Activated CD8-positive, alpha-beta T cell treated with anti-CD3 and anti-CD28 coated beads for 36 hours (primary cell): ENCODE results near the gene ANTXR1. TPM values are rescaled to one million over a fixed set of nuclear protein-coding genes. Genes with fewer than 3 reads are reported as not detected.

ENCODE experiments used
- ATAC-seq: fragments of 200-7000 bp; cut with Tn5 transposase; one replicate; pipeline ENCODE4 v1.10.0; 2021; ENCODE audit warnings: mild to moderate bottlenecking, moderate library complexity
- CTCF ChIA-PET: fragments of 350-600 bp; sonication (Branson Sonifier 250); formaldehyde crosslinking; loops from one replicate; lab custom pipeline; 2021; ENCODE audit warnings: antibody characterized with exemption; lab: Charles Lee
- POLR2A ChIA-PET: fragments of 350-600 bp; sonication (Branson Sonifier 250); formaldehyde crosslinking; loops from one replicate; lab custom pipeline; 2021; ENCODE audit warnings: antibody characterized with exemption; lab: Charles Lee
- DNase-seq: peaks from one replicate; pipeline ENCODE4 v3.0.0-alpha.2; 2020
- H3K27ac Mint-ChIP-seq: one replicate; pipeline ENCODE4 v1.8.0; 2021; ENCODE audit warnings: mild to moderate bottlenecking, mixed read lengths
- H3K27me3 Mint-ChIP-seq: one replicate; pipeline ENCODE4 v1.8.0; 2021; ENCODE audit warnings: mixed read lengths
- H3K36me3 Mint-ChIP-seq: one replicate; pipeline ENCODE4 v1.8.0; 2021; ENCODE audit warnings: low read depth, mixed read lengths
- H3K4me1 Mint-ChIP-seq: one replicate; pipeline ENCODE4 v1.8.0; 2021; ENCODE audit warnings: low read depth, mixed read lengths
- H3K4me3 Mint-ChIP-seq: one replicate; pipeline ENCODE4 v1.8.0; 2021; ENCODE audit warnings: mild to moderate bottlenecking, moderate library complexity, mixed read lengths
- H3K9me3 Mint-ChIP-seq: one replicate; pipeline ENCODE4 v1.8.0; 2021; ENCODE audit warnings: mixed read lengths
- intact Hi-C: fragments of 100-400 bp; cut with micrococcal nuclease; formaldehyde crosslinking; loops from one replicate; pipeline ENCODE4 v1.10.0; 2022
- total RNA-seq, 2 experiments: library from RNA; stranded (reverse); gene quantifications; one replicate each; pipeline ENCODE4 v1.2.3, GENCODE V29; 2021
- TF ChIP-seq, protein P1 (sequence below): fragments of 200-600 bp; IDR thresholded peaks from one replicate; pipeline ENCODE4 v1.8.0; 2022; ENCODE audit warnings: antibody characterized with exemption, mild to moderate bottlenecking

The ANTXR1 gene
- total RNA-seq, 2 experiments from 2014 or later, result 0.05 to 0.09 TPM

- DNase-seq (no peak), ATAC-seq (no peak)
- ChIA-PET POLR2A (no interaction called here), CTCF (interaction anchor here (1.2 kb wide), 1 partner anchor 249 kb away, joined by 4 read pairs; no protein-coding TSS in a partner anchor)
- Mint-ChIP-seq H3K4me3 (no peak overlapping the region), H3K27ac (no peak overlapping the region), H3K36me3 (no peaks in the 10 kb centered on the region), H3K9me3 (no peaks in the 10 kb centered on the region), H3K27me3 (peaks cover 52% of the 10 kb centered on the region), H3K4me1 (peaks cover 16% of the 10 kb centered on the region)
- intact Hi-C loops, result no loop called here
- TF ChIP-seq, protein P1, sequence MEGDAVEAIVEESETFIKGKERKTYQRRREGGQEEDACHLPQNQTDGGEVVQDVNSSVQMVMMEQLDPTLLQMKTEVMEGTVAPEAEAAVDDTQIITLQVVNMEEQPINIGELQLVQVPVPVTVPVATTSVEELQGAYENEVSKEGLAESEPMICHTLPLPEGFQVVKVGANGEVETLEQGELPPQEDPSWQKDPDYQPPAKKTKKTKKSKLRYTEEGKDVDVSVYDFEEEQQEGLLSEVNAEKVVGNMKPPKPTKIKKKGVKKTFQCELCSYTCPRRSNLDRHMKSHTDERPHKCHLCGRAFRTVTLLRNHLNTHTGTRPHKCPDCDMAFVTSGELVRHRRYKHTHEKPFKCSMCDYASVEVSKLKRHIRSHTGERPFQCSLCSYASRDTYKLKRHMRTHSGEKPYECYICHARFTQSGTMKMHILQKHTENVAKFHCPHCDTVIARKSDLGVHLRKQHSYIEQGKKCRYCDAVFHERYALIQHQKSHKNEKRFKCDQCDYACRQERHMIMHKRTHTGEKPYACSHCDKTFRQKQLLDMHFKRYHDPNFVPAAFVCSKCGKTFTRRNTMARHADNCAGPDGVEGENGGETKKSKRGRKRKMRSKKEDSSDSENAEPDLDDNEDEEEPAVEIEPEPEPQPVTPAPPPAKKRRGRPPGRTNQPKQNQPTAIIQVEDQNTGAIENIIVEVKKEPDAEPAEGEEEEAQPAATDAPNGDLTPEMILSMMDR, result no peak
These were observed 44.7 kb downstream of the ANTXR1 start for GRCh38 chr2:69057660-69058059.

GRCh38 chr2:69059731-69060290 lies 46.8 kb downstream of the ANTXR1 start:
- peaks cover 1% of the 10 kb centered on the region for H3K9me3 Mint-ChIP-seq
- intact Hi-C loops, result no loop called here
- H3K27ac Mint-ChIP-seq, result no peak overlapping the region
- peaks cover 48% of the 10 kb centered on the region for H3K27me3 Mint-ChIP-seq
- CTCF ChIA-PET, result no interaction called here
- TF ChIP-seq, protein P1, result no peak
- POLR2A ChIA-PET, result no interaction called here
- no peak for ATAC-seq
- no peak overlapping the region for H3K4me3 Mint-ChIP-seq
- H3K4me1 Mint-ChIP-seq, result peaks cover 3% of the 10 kb centered on the region
- no peak for DNase-seq
- H3K36me3 Mint-ChIP-seq, result no peaks in the 10 kb centered on the region

GRCh38 chr2:69060938-69061501 lies 48.0 kb downstream of the ANTXR1 start:
- CTCF ChIA-PET, result no interaction called here
- TF ChIP-seq, protein P1, result no peak
- H3K4me1 Mint-ChIP-seq, result no peaks in the 10 kb centered on the region

DNA sequence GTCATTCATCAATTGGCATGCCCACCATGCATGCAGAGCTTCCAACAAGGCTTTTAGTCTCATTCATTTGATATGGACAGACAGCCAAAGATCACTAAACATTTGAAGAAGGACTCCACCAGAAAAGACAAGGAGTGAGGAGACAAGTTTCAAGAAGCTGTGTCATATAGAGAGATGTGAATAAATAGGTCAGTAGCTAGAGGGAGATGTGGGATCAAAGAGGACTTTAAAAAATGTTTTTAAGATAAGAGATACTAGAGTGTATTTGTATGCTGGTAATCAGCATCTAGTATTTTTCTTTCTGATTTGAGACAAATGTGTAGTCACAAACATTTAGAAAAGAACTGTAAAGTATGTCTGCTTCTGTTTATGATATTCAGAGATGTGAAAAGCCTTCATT lies 48.5 kb downstream of the ANTXR1 start:
- POLR2A ChIA-PET, result no interaction called here
- TF ChIP-seq, protein P1, result no peak
- Mint-ChIP-seq H3K27me3 (peaks cover 42% of the 10 kb centered on the region), H3K4me1 (no peaks in the 10 kb centered on the region), H3K9me3 (peaks cover 1% of the 10 kb centered on the region), H3K36me3 (no peaks in the 10 kb centered on the region), H3K27ac (no peak overlapping the region), H3K4me3 (no peak overlapping the region)
- intact Hi-C loops, result no loop called here
- CTCF ChIA-PET, result interaction anchor here (1.2 kb wide), 1 partner anchor 136 kb away, joined by 3 read pairs; no protein-coding TSS in a partner anchor
- DNase-seq, result no peak
- no peak for ATAC-seq

More at GRCh38 chr2:69060938-69061501, 48.0 kb downstream of the ANTXR1 start:
- H3K36me3 Mint-ChIP-seq, result no peaks in the 10 kb centered on the region
- no peak overlapping the region for H3K27ac Mint-ChIP-seq
- H3K4me3 Mint-ChIP-seq, result no peak overlapping the region
- intact Hi-C loops, result no loop called here
- H3K27me3 Mint-ChIP-seq, result peaks cover 43% of the 10 kb centered on the region
- POLR2A ChIA-PET, result no interaction called here
- H3K9me3 Mint-ChIP-seq, result peaks cover 1% of the 10 kb centered on the region
- DNase-seq, result no peak
- no peak for ATAC-seq

GRCh38 chr2:69062307-69062962 lies 49.5 kb downstream of the ANTXR1 start:
- Mint-ChIP-seq H3K27me3 (peaks cover 45% of the 10 kb centered on the region), H3K27ac (no peak overlapping the region)
- no peak for ATAC-seq

More at GRCh38 chr2:69062307-69062962, 49.5 kb downstream of the ANTXR1 start:
- ChIA-PET CTCF (interaction anchor here (0.7 to 1.2 kb wide), 2 partner anchors 13 to 137 kb away, joined by 3 to 4 read pairs; no protein-coding TSS in a partner anchor), POLR2A (no interaction called here)
- DNase-seq, result no peak
- Mint-ChIP-seq H3K4me1 (no peaks in the 10 kb centered on the region), H3K36me3 (no peaks in the 10 kb centered on the region), H3K4me3 (no peak overlapping the region), H3K9me3 (peaks cover 1% of the 10 kb centered on the region)
- TF ChIP-seq, protein P1, result no peak
- intact Hi-C loops, result no loop called here
